ENCODE results near the gene GJB1.
"Not testable (repeated sequence)": the region's sequence is repeated elsewhere in the genome, so short reads cannot be mapped to it uniquely, and the experiment has no call there.

GJB1 gene

DNA sequence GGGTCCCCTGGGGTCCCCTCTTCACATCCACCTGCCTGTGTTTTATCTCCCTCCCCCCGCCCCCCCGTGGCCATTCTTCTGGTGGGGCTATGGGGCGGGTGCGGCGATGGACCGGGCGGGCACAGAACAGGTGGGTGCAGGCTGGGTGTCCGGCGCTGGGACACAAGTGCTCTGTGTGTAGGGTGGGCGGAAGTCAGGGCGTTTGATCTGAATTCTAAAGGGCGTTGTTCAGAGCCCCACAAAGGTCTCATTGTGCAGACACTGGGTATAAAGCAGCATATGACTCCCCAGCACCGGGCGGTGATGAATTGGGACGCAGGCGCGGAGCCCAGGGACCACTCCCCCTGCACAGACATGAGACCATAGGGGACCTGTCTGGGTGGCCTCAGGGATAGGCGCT, at the start of gene GJB1:
Gene GJB1 (plus strand): TSS at position 296 of the 400 bp plus-strand sequence. CDS start 484 bp downstream, outside the sequence.
- no peak for DNase-seq (ENCODE audit: low read depth)

DNA sequence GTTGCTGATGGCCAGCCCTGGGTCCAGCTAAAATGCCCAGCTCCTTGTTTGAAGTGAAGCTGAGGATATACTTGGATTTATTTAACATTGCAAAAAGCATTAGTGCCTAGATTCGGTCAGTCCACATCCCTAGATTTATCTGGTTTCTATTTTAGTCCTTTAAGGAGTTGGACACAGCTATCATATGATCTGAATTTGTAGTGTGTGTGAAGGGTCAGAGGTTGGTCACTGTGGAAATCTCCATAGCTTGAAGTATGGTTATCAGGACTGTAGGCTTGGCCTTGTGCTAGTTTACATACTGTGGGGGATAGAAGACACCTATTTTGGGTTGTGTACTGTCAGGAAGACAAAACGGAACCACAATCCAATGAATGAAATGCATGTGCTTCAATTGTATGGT, 49.6 kb upstream of the GJB1 start:
- no peak for DNase-seq (ENCODE audit: low read depth)

DNA sequence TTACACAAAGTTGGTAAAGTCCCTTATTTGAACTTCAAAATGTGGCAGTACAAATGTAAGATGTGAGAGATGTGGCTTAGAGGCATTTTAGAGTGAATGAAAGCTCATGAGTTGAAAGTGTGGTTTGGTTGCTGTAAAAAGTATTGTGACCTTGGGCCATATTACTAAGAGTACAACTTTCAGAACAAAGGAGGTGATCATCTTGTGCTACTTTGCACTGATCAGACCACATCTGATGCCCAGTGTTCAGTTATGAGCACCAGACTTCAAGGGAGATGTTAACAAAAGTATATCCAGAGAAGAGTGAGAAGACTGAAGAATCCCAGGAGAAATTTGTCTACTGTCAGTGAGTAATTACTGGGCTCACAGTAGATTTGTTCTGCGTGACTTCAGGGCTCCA, 48.2 kb upstream of the GJB1 start:
- no peak for DNase-seq (ENCODE audit: low read depth)

DNA sequence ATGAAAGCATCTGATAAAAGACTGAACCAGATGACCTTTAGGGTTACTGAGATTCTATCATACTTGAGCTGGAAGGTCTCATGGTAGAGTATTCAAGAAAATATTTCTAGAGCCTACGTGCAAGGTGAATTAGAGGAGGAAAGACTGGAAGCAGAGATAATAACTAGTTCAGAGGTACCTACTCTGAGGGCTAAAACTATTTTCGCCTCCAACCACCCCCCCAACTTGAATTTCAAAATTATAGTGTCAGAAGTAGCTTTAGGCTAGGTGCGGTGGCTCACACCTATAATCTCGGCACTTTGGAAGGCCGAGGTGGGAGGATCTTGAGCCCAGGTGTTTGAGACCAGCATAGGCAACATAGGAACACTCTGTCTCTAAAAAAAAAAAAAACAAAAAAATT, 47.5 kb upstream of the GJB1 start:
- no peak for DNase-seq (ENCODE audit: low read depth)

DNA sequence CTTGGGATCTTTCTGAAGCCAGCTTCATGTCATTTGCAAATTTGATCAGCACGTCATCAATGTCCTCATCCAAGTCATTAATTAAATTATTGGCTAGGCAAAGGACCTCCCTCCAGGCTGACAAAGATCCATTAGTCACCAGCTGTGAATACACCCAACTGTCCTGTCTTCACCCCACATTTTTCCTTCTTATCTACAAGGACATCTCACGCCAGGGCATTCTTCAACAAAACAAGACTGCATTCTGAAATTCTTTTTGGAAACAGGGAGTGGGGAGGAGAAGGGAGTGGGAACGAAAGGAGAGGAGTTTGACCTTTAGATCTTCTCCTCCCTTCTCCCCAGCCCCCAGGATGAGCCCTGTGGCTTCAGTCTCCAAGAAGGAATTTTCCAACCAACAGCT, 45.7 kb upstream of the GJB1 start:
- DNase-seq (ENCODE audit: low read depth), result no peak

DNA sequence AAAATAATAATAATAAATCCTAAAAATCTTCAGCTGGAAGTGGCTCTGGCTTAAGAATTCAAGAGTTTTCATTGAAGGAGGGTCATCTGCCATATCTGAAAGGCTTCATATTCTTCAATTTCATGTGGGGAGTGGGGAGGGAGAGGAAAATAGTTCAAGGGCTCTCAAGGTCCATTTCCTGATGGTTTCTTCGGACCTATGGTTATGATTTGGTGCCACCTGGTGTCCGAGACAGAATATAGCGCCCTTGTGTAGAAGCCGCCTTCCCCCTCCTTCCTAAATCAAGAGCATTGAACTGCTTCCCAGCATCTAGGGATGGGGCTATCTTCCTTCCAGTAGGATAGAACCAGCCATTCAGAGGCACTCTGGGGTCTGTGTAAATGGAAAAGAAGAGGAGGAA, 44.1 kb upstream of the GJB1 start:
- peak; percentile 30 for DNase-seq (ENCODE audit: low read depth)

DNA sequence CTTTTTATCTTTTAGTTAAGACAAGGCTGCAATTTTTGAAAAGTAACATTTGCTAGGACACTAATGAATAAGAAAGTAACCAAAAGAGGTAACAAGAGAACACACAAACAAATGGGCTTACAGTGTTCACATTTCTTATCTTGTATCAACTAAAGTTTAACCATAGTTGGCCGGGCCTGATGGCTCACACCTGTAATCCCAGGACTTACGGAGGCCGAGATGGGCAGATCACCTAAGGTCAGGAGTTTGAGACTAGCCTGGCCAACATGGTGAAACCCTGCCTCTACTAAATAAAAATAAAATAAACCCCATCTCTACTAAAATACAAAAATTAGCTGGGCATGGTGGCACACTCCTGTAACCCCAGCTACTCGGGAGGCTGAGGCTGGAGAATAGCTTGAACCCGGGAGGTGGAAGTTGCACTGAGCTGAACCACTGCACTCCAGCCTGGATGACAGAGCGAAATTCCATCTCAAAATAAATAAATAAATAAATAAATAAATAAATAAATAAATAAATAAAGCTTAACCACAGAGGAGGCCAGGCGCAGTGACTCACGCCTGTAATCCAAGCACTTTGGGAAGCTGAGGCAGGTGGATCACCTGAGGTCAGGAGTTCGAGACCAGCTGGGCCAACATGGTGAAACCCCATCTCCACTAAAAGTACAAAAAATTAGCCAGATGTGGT, 42.3 kb upstream of the GJB1 start:
- DNase-seq (ENCODE audit: low read depth), result not testable (repeated sequence)

DNA sequence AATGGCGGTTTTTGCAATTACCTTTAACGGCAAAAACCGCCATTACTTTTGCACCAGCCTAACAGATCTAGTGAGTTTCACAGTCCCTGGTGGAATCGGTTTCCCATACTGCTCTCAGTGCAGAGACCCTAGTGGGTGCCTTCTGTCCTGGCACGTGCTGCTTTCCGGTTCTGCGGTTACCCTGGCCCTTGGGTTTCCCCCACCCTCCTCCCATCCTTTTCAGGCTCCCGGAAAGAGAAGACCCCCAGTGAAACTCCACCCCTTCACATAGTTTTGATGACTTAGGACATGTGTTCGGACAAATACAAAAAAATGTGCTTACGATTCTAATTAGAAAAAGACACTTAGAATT, 41.5 kb upstream of the GJB1 start:
- no peak for DNase-seq (ENCODE audit: low read depth)

DNA sequence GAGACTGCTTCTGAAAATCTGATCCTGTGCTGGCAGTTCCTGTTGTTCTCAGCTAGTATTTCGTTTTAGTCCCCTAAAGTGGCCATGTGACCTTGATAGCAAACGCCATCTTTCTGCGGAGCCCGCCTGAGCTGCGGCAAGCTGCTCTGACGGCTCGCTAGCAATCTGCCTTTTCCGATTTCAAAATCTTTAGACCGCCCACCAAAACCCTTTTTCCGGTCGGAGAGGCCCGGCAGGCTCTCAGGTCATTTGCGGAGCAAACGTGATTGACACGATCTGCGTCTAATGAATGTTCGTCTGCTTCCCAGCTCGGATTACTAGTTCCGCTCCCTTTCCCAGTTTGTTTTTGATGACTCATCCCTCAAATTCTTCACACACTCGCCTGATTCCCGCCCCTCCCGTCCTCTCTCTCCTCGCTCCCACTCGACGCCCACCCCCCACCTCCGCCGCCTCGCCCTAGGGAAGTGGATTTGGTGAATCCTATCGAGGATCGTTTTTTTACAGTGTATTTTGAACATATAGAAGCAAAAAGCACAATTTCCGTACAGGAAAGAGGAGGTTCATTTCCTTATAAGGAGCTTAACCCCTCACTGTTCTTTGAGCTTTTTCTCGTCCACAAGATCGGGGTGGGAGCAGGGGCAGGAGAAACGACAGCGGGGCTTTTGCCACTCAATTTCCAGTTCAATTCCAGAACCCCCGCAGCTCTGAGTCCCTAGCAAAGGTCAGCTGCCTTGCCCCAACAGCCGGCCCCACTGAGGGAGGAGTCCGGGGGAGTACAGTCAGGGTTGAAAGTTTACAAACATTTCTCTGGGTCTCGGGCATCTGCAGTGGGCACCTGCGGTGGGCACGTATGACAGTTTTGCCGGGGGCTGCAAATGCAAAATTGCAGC, 40.9 kb upstream of the GJB1 start:
- peak; percentile 59 for DNase-seq (ENCODE audit: low read depth)

DNA sequence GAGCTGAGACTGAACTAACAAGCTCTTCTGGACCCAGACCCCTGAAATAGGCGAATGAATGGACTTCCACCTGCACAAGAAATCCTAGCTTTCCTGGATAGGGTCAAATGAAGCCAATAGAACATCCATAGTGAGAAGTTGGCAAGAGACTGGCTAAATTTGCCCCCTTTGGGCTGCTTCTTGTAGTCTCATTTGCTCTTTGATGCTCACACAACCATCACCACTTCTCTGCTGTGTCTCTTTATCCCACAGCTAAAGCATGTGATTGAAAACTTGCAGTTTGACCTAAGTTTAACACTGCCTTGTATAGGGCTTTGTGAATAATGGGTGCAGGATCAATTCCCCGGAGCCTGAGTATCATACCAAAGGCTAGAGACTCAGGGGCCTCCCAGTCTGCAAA, 40.2 kb upstream of the GJB1 start:
- no peak for DNase-seq (ENCODE audit: low read depth)

DNA sequence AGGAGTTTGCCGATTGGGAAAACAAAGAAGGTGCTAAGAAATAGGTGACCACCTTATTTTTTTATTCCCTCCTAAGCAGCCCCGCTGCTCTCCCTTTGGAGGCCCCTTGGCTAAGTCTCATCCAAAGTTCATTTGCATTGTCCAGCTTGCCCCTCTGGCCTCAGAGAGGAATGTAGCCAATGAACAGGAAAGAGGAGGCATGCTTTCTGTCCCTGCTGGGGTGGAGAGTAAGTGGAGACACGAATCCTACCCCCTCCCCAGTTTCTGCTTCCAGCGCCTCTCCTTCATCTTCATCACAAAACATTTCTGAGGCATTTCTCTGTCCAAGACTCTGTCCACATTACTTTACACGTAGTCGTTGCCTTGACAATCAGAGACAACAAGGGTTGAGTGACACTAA, 39.7 kb upstream of the GJB1 start:
- no peak for DNase-seq (ENCODE audit: low read depth)

DNA sequence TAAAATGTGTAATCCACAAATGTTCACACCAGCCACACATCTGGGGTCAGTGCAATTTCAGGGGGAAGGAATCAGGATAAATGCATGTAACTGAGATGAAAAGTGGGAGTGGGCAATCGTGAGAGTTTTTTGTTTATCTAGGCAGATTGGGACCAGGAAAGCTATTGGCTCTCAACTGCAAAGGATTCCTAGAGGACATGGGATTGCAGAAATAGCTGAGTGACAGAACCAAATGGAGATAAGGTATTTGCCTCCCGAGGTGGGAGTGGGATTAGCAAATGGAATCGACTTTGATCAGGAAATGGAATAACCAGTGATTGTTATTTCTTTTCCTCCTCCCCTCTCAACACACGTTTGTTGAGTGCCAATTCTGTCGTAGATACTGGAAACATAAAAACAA, 38.9 kb upstream of the GJB1 start:
- DNase-seq (ENCODE audit: low read depth), result no peak

DNA sequence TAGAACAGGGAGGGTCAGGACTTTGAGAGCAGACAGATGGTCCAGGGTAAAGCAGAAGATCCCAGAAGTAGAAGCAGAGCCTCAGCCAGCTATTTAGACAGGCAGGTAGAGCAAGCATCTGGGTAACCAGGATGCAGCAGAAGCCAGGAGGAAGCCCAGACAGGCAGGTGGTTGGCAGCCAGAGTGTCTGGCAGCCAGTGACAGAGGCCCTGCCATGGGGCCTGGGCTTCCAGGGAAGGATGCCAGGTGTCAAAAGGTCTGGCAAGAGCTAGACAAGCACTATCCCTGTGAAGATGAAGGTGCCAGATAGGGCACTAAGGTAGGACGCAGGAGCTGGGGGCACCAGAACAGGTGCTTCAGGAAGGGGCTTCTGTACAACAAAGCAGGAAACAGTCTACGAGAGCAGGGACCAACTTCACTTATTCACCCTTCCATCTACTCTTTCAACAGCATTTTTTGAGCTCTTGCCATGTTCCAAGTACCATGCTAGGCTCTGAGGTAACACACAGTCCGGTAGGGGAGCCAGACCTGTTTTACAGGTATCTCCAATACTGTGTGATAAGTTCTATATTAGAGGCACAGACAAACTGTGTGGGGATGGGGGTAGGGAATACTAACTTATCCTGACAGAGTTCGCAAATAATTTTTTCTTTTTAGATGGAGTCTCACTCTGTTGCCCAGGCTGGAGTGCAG, 38.1 kb upstream of the GJB1 start:
- DNase-seq (ENCODE audit: low read depth), result no peak

DNA sequence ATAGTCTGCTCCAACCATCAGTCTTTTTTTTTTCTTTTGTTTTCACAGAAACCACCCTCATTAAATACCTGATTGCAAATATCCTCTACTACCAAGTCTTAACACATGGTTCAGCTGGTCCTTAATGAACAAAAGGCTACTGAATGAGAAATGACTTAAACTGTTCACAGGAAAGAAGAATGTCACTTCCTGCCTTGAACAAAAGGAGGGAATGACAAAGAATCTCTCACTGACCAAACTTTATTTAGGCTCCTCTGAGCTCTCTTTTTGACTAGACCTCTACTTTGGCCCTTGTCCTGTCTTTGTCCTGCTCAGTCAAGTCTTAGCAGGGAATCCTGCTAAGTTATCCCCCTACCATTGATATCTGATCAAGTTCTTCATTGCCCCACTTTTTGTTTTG, 31.8 kb upstream of the GJB1 start:
- DNase-seq (ENCODE audit: low read depth), result no peak

DNA sequence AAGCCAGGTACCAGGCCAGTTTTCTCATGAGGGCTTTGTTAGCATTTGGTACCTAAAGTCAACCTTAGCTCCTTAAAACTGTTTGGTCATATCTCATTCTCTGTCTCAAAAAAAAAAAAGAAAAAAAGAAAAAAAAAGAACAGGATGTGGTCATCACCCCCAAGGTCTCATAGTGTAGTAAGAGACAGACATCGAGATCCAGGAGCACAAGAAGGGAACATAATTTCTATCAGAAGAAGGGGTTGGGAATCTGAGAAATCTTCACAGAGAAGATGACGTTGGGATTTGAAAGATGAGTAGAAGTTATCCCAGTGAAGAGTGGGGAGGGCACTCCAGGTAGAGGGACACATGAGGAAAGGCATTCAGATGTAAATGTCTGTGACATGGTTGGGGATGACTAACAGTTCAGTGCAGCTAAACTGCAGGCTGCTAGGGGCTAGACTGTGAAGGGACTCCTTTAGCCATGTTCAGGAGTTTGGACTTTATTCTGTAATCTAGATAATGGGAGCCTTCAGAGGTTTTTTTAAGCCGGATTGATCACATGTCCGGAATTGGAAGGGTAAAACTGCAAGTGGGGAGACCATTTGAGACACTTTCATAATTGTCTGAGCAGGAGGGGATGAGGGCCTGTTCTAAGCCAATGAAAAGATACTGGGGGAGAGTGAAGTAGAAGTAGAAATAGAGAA, 26.9 kb upstream of the GJB1 start:
- DNase-seq (ENCODE audit: low read depth), result no peak

DNA sequence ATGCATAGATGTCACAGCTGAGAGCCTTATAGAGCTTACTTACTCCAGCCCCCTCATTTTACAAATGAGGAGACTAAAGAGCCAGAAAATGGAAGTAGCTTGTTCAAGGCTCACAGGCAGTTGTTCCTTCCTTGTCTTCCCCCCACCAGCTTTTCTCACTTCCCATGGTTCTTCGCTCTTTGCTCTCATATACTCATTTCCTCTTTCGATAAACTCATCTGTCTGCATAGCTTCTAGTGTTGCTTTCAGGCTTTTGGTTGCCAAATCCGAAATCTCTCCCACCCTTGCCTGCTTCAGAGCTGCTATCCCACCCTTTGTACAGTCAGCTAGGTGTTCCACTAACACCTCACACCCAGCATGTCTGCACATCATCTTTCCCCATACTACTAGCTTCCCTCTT, 25.0 kb upstream of the GJB1 start:
- DNase-seq (ENCODE audit: low read depth), result no peak

DNA sequence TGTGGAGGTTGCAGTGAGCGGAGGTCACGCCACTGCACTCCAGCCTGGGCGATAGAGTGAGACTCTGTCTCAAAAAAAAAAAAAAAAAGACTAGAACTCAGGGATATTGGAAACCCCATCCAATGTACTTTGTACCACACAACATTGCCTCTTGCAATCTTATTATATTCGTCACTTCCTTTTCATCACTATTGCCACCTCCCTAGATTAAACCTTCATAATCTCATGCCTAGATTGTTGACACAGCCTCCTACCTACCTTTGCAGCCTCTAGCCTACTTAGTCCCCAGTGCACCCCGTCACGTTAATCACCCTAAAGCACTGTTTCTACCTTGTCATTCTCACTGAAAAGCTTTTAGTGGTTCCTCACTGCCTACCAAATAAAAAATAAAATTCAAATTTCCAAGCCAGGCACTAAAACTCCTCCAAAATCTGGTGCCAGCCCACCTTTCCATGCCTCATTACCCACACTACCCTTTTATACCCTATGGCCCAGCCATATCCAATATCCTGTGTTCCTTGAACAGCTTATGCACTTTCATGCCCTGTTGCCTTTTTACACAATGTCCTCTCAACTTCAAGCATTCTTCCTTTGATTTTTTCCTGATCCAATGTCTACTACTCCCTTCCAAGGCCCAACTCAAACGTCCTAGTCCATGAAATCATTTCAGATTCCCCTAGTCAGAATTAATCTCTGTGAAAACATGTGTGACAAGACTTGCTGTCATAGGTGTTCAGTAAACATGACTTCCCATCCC, 23.6 kb upstream of the GJB1 start:
- no peak for DNase-seq (ENCODE audit: low read depth)

DNA sequence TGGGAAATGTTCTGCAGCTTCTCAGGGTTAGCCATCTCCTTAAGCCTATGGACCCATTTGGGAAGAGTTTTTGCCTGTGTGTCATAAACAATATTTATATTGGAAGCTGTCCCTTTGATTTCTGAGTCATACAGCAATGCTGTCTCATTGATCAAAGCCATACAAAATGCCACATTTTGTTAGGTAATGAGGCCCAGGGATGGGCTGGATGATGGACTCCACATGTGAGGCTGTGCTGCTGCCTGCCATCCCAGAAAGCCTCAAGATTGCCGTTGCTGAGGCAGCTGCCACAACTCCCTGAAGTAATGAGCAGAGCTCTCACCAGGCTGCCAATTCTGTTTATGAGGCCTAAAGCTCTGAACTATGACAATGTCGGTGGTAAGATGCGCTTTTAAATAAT, 12.2 kb upstream of the GJB1 start:
- no peak for DNase-seq (ENCODE audit: low read depth)

DNA sequence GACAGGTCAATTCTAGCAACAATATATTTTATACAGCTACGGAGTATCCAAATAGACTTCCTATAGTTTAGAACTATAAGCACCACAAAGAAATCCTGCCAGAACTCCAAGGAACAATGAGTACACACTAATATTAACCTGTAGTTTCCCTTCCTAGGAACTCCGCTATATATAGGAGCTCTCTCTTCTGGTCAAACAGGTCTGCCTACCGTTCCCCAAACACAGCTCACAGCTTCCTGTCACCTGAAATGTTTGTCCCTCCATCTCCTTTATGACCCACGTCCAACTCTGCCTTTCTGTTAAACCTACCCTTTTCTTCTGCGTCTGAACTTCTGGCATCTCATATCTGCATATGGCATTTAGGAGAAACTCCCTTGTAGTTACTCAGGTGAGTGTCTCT, 10.5 kb upstream of the GJB1 start:
- no peak for DNase-seq (ENCODE audit: low read depth)

DNA sequence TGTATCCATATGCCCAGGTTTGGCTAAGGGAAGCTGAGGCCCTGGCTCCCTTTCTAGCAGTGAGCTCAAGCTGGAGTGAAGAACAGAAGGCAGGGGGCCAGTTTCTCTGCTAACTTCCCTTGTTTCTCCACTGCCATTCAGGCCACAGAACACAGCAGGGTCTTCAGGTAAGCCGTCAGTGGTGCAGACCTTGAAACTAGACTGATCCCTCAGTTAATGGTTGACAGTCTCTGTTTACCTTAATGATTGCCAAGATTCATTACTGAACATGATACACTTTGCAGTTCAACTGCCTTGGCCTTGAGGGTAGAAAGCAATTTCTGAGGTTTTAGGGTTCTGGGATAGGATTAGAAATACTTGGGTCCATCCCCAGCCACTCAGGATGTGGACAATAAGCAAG, 8.9 kb upstream of the GJB1 start:
- DNase-seq (ENCODE audit: low read depth), result no peak

DNA sequence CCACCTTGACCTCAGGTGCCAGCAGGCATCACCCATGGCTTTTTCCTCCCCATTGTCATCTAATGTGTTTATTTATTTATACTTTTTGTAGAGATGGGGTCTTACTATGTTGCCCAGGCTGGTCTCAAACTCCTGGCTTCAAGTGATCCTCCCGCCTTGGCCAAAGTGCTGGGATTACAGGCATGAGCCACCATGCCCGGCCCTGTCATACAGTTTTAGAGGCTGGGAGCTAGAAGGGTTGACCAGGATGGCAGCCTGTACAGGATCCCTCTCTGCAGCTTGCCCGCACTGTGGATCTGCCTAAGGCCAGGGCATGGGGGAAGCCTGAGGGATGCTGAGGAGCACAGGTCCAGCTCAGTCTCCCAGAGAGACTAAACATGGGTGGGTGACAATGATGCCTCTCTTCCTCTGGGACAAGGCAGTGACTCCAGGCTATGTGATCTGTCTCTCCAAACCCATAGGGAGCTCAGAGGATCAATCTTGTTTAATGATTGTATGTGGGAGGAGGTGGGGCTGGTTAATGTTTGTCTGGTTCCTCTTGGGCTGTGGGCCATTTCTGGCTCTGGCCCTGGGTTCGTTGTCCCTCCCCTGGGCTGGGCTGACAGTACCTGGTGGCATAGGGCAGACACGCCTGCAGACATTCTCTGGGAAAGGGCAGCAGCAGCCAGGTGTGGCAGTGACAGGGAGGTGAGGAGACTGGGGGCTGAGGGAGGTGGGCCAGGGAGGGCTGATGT, 8.3 kb upstream of the GJB1 start:
- DNase-seq (ENCODE audit: low read depth), result no peak
